ENCODE data around the gene SRRM2.

Gene SRRM2

DNA sequence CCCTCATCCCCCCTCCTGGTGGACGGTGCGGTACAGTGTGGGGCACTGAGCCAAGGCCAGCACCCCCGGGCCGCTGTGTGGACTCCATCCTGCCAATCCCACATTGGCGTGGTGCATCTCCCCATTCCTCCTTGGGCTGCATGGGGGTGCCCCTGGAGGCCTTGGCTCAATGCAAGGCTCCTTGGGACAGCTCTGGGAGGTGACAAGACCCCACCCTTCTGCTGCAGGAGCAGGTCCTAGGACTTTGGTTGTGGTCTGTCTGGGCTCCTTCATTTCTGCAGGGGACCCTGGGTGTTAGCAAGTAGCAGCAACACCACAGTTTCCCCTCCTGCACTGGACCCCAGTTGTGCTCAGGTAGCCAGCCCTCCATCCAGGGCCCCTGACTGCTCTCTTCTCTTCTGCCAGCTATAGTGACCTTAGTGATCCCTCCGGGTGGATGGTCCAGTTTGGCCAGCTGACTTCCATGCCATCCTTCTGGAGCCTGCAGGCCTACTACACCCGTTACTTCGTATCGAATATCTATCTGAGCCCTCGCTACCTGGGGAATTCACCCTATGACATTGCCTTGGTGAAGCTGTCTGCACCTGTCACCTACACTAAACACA, 65.9 kb downstream of the SRRM2 start:
- in situ Hi-C loops (cut with MboI; ENCODE audit: low sequenced_read_pairs), result no loop called here

- in situ Hi-C loops (cut with MboI; ENCODE audit: low sequenced_read_pairs), result no loop called here
Measured at GRCh38 chr16:2819179-2819938, 66.9 kb downstream of the SRRM2 start.

GRCh38 chr16:2819939-2820835, 67.7 kb downstream of the SRRM2 start:
- in situ Hi-C loops (cut with MboI; ENCODE audit: low sequenced_read_pairs), result no loop called here
